AG04450 (cell line): Measurements from ENCODE around the gene PLVAP. TPM values are rescaled to one million over a fixed set of nuclear protein-coding genes. Genes with fewer than 3 reads are reported as not detected.
A peak's percentile ranks its signal among the peaks of the same experiment; 100 is the strongest.

Experiments used
- CTCF ChIA-PET: fragments of 300-600, 350-600 bp; formaldehyde crosslinking; extraction: SDS; loops from one replicate; lab custom pipeline; 2022; ENCODE audit warnings: antibody characterized with exemption, inconsistent platforms; lab: Charles Lee
- POLR2A ChIA-PET: fragments of 350-600 bp; formaldehyde crosslinking; extraction: SDS; loops from one replicate; lab custom pipeline; 2021; ENCODE audit warnings: antibody characterized with exemption, inconsistent platforms; lab: Yijun Ruan, JAX
- DNase-seq: peaks from one replicate; pipeline ENCODE4 v3.0.0-alpha.2; 2011; ENCODE audit warnings: low read depth, low spot score
- H3K27ac ChIP-seq: one replicate; pipeline ENCODE4 v1.5.1; 2012; ENCODE audit warnings: low read depth, low read length, control low read depth
- H3K27me3 ChIP-seq: one replicate; pipeline ENCODE4 v1.6.0; 2012; ENCODE audit warnings: low read length; ENCODE audit not compliant: control insufficient read depth, insufficient read depth
- H3K4me3 ChIP-seq: 2 replicates; pipeline ENCODE4 v1.5.1; 2011; ENCODE audit warnings: mild to moderate bottlenecking, low read depth, low read length, control low read depth
- H3K9me3 ChIP-seq: 2 replicates; pipeline ENCODE4 v1.5.1; 2012; ENCODE audit warnings: low read length; ENCODE audit not compliant: control insufficient read depth, insufficient read depth
- polyA plus RNA-seq: library from polyadenylated mRNA; depleted of rRNA; stranded (reverse); fragments of >200 nt; gene quantifications from 2 replicates; pipeline ENCODE4 v1.2.3, GENCODE V29; 2011
- TF ChIP-seq, protein P1 (sequence below): IDR thresholded peaks from 2 replicates; pipeline ENCODE4 v1.5.1; 2011; ENCODE audit warnings: low read depth, low read length, control low read depth, inconsistent platforms

Gene PLVAP
- polyA plus RNA-seq, 1 experiment, result not detected

DNA sequence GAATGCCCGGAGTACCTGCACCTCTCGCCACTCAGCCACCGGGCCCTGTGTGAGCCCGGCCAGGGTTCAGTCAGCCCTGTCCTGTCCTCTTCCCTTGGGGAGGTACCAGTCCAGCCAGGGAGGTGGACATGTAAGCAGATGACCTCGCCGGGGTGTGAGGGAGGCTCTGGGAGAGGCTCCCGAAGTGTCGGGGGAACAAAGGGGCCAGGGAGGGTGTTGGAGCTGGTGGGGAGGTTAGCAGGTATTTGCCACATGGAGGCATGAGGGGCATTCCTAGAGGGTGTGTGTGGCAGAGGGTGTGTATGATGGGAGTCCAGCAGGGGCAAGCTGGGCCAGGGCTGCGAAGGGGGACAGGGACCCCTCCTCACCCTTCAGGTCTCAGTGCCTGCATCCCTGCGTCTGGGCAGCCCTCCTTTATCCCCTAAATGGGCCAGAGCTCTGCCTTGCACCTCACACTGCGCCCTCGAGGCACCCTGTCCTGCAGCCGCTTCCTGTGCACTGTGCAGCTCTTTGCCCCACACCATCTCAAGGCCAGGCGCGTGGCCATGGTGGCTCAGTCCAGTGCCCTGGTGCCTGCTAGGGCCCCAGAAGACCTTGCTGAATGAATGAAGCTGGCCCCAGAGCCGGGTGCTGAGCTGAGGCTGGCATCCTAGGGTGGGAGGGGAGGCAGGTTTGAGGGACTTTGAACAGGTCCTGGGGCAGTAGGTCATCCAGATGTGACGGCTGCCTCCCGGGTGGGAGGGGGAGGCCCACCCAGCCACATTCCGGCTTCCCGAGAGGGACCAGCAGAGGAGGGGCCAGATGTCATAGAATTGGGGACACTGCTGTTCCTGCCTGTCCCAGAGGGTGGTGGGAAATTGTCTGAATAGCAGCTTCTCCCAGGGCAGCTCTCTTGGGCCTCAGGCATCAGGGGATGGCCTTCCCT, 64.7 kb downstream of the PLVAP start:
- H3K4me3 ChIP-seq, result no peak overlapping the region
- DNase-seq, result no peak
- peak overlapping the region; percentile 39 for H3K27ac ChIP-seq
- ChIA-PET CTCF (no interaction called here), POLR2A (interaction anchor here (1.0 kb wide), 1 partner anchor 21 kb away, joined by 3 read pairs; no protein-coding TSS in a partner anchor)
- TF ChIP-seq, protein P1, sequence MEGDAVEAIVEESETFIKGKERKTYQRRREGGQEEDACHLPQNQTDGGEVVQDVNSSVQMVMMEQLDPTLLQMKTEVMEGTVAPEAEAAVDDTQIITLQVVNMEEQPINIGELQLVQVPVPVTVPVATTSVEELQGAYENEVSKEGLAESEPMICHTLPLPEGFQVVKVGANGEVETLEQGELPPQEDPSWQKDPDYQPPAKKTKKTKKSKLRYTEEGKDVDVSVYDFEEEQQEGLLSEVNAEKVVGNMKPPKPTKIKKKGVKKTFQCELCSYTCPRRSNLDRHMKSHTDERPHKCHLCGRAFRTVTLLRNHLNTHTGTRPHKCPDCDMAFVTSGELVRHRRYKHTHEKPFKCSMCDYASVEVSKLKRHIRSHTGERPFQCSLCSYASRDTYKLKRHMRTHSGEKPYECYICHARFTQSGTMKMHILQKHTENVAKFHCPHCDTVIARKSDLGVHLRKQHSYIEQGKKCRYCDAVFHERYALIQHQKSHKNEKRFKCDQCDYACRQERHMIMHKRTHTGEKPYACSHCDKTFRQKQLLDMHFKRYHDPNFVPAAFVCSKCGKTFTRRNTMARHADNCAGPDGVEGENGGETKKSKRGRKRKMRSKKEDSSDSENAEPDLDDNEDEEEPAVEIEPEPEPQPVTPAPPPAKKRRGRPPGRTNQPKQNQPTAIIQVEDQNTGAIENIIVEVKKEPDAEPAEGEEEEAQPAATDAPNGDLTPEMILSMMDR, result no peak
- no peaks in the 10 kb centered on the region for H3K27me3 ChIP-seq
- peaks cover 7% of the 10 kb centered on the region; the same call in 1 of the 2 replicates for H3K9me3 ChIP-seq

- TF ChIP-seq, protein P1, result no peak
- CTCF ChIA-PET, result interaction anchor here (0.6 kb wide), 1 partner anchor 17 kb away, joined by 3 read pairs; no protein-coding TSS in a partner anchor
- Histone ChIP-seq H3K27ac (peak overlapping the region; percentile 39), H3K27me3 (no peaks in the 10 kb centered on the region), H3K4me3 (no peak overlapping the region), H3K9me3 (peaks cover 7% of the 10 kb centered on the region; the same call in 1 of the 2 replicates)
- no peak for DNase-seq
- POLR2A ChIA-PET, result interaction anchor here (0.6 to 1.0 kb wide), 2 partner anchors 20 to 22 kb away, joined by 3 to 4 read pairs; no protein-coding TSS in a partner anchor
Observed at GRCh38 chr19:17311455-17312188, 65.5 kb downstream of the PLVAP start.

DNA sequence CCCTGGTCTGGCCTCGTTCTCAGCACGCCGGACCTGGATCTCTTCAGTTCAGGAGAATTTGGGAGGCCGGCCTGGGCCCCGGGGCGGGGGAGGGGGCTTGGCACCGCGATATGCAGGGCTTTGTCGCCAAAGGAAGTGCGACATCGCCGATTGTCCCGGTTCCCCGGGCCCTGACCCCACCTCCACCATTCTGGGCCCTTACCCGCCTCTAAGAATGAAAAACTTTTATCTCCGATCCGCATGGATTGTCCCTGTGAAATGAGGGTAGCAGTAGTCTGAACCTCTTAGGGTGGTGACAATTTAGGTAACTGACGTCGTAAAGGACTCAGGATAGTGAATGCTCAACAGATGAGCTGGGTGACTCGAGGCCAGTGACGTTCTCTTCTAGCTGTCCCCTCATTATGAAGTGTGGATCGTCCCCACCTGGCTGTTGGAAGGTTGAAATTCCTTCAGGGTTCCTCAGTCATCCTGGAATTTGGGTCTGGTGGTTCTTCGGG, 67.1 kb downstream of the PLVAP start:
- ChIA-PET CTCF (no interaction called here), POLR2A (interaction anchor here (1.0 to 1.2 kb wide), 2 partner anchors 8 to 24 kb away, joined by 3 to 13 read pairs; partner anchors contain the start of gene ANO8)
- DNase-seq, result no peak

GRCh38 chr19:17309198-17309964, 67.8 kb downstream of the PLVAP start, which contains the start of gene DDA1:
TSS of gene DDA1 (plus strand) at chr19:17309563. CDS start at chr19:17309655, 92 bp downstream.
- peak; percentile 99 for DNase-seq
- peaks cover 4% of the 10 kb centered on the region; the same call in 1 of the 2 replicates for H3K9me3 ChIP-seq
- H3K27me3 ChIP-seq, result no peaks in the 10 kb centered on the region
- TF ChIP-seq, protein P1, result no peak
- H3K4me3 ChIP-seq, result peak within 1 kb of the TSS; percentile 88
- H3K27ac ChIP-seq, result peak within 1 kb of the TSS; percentile 31
- ChIA-PET POLR2A (interaction anchor here (0.5 to 1.2 kb wide), 9 partner anchors 8 to 1553 kb away, joined by 3 to 13 read pairs (median 4); partner anchors contain the start of genes ANO8 and MVB12A), CTCF (interaction anchor here (0.6 to 1.3 kb wide), 2 partner anchors 36 to 538 kb away, joined by 3 to 14 read pairs; no protein-coding TSS in a partner anchor)

More for the DNA sequence above, 67.1 kb downstream of the PLVAP start:
- Histone ChIP-seq H3K27me3 (no peaks in the 10 kb centered on the region), H3K9me3 (peaks cover 4% of the 10 kb centered on the region; the same call in 1 of the 2 replicates), H3K4me3 (peak overlapping the region; percentile 88), H3K27ac (peak overlapping the region; percentile 31)
- TF ChIP-seq, protein P1, result no peak
